GM23338 (cell line): ENCODE results near the gene KLHL1. TPM values are rescaled to one million over a fixed set of nuclear protein-coding genes. Genes with fewer than 3 reads are reported as not detected.

ENCODE experiments used
- ATAC-seq: fragments of 200-7000 bp; cut with Tn5 transposase; 3 replicates; pipeline ENCODE4 v1.9.1; 2020
- DNase-seq: peaks from one replicate; pipeline ENCODE4 v3.0.0-alpha.2; 2015; ENCODE audit warnings: low spot score
- H2AFZ ChIP-seq: fragments of 200-600 bp; sonication (generic); 2 replicates; pipeline ENCODE4 v1.8.0; 2016; ENCODE audit warnings: antibody characterized with exemption, mild to moderate bottlenecking, moderate library complexity
- H3F3A ChIP-seq: fragments of 200-600 bp; sonication (generic); replicated peaks from 2 replicates; pipeline ENCODE4 v1.8.0; 2017; ENCODE audit warnings: antibody characterized with exemption, mixed run types, low read depth
- H3K27ac ChIP-seq: fragments of 200-600 bp; sonication (generic); 2 replicates; pipeline ENCODE4 v1.6.1; 2016; ENCODE audit warnings: low read depth
- H3K27me3 ChIP-seq: fragments of 200-600 bp; sonication (generic); 2 replicates; pipeline ENCODE4 v1.8.0; 2016; ENCODE audit warnings: mild to moderate bottlenecking, mixed run types, moderate library complexity; ENCODE audit not compliant: insufficient read depth
- H3K36me3 ChIP-seq: fragments of 200-600 bp; sonication (generic); 2 replicates; pipeline ENCODE4 v1.8.0; 2016; ENCODE audit warnings: mild to moderate bottlenecking; ENCODE audit not compliant: insufficient read depth
- H3K4me1 ChIP-seq: fragments of 200-600 bp; sonication (generic); 2 replicates; pipeline ENCODE4 v1.8.0; 2016; ENCODE audit warnings: mild to moderate bottlenecking, moderate library complexity; ENCODE audit not compliant: insufficient read depth
- H3K4me2 ChIP-seq: fragments of 200-600 bp; sonication (generic); 2 replicates; pipeline ENCODE4 v1.7.1; 2017; ENCODE audit warnings: mixed run types
- H3K4me3 ChIP-seq: fragments of 200-600 bp; sonication (generic); 2 replicates; pipeline ENCODE4 v1.6.1; 2016; ENCODE audit warnings: mixed run types
- H3K79me2 ChIP-seq: fragments of 200-600 bp; sonication (generic); replicated peaks from 2 replicates; pipeline ENCODE4 v1.8.0; 2017; ENCODE audit warnings: mild to moderate bottlenecking; ENCODE audit not compliant: insufficient read depth
- H3K9me2 ChIP-seq: fragments of 200-600 bp; sonication (generic); 2 replicates; pipeline ENCODE4 v1.8.0; 2017; ENCODE audit not compliant: insufficient read depth
- H4K20me1 ChIP-seq: fragments of 200-600 bp; sonication (generic); replicated peaks from 2 replicates; pipeline ENCODE4 v1.8.0; 2017; ENCODE audit warnings: mild to moderate bottlenecking; ENCODE audit not compliant: insufficient read depth
- H3K27ac Mint-ChIP-seq: 2 replicates; pipeline ENCODE4 v1.8.0; 2020; ENCODE audit warnings: inconsistent platforms, mild to moderate bottlenecking, moderate library complexity, mixed read lengths
- H3K27me3 Mint-ChIP-seq: 3 replicates; pipeline ENCODE4 v1.8.0; 2022; ENCODE audit warnings: low read depth, mild to moderate bottlenecking, moderate library complexity, mixed read lengths, inconsistent platforms; ENCODE audit not compliant: insufficient read depth, poor library complexity
- H3K36me3 Mint-ChIP-seq: 3 replicates; pipeline ENCODE4 v1.8.0; 2021; ENCODE audit warnings: low read depth, mild to moderate bottlenecking, inconsistent platforms, moderate library complexity, mixed read lengths
- H3K4me1 Mint-ChIP-seq: 3 replicates; pipeline ENCODE4 v1.8.0; 2020; ENCODE audit warnings: mild to moderate bottlenecking, inconsistent platforms, mixed read lengths
- H3K4me3 Mint-ChIP-seq: 3 replicates; pipeline ENCODE4 v1.8.0; 2021; ENCODE audit warnings: moderate library complexity, mild to moderate bottlenecking, inconsistent platforms, mixed read lengths
- H3K9me3 Mint-ChIP-seq: 3 replicates; pipeline ENCODE4 v1.8.0; 2020; ENCODE audit warnings: moderate library complexity, mild to moderate bottlenecking, inconsistent platforms, mixed read lengths
- CREB1 ChIP-seq: fragments of 250-450 bp; sonication (Bioruptor Pico); IDR thresholded peaks from 2 replicates; pipeline ENCODE4 v1.5.0; 2020; ENCODE audit warnings: low read depth, mild to moderate bottlenecking, moderate library complexity
- CTCF ChIP-seq, 2 experiments: fragments of 200-600 bp in 1 of 2; sonication (generic) in 1 of 2; conservative IDR thresholded peaks; 2 replicates each; pipeline versions ENCODE4 v1.5.1 to v1.6.1; 2016 to 2017; ENCODE audit warnings: antibody characterized with exemption in 2 of 2, low read depth in 2 of 2, mild to moderate bottlenecking in 2 of 2, moderate library complexity in 1 of 2
- ETS1 ChIP-seq: IDR thresholded peaks from 2 replicates; pipeline ENCODE4 v1.6.1; 2016; ENCODE audit warnings: antibody characterized with exemption
- EZH2 ChIP-seq: fragments of 200-600 bp; sonication (generic); IDR thresholded peaks from one replicate; pipeline ENCODE4 v1.8.0; 2017; ENCODE audit warnings: antibody characterized with exemption, mild to moderate bottlenecking, low read depth; ENCODE audit not compliant: unreplicated experiment
- EZH2phosphoT487 ChIP-seq: fragments of 200-600 bp; sonication (generic); IDR thresholded peaks from one replicate; pipeline ENCODE4 v1.8.1; 2018; ENCODE audit warnings: antibody characterized with exemption; ENCODE audit not compliant: unreplicated experiment
- JUNB ChIP-seq: IDR thresholded peaks from one replicate; pipeline ENCODE4 v1.6.1; 2016; ENCODE audit warnings: antibody characterized with exemption; ENCODE audit not compliant: unreplicated experiment
- NANOG ChIP-seq: IDR thresholded peaks from 2 replicates; pipeline ENCODE4 v1.6.1; 2016; ENCODE audit warnings: antibody characterized with exemption, borderline replicate concordance
- POLR2AphosphoS5 ChIP-seq: IDR thresholded peaks from 2 replicates; pipeline ENCODE4 v1.6.1; 2016; ENCODE audit warnings: antibody characterized with exemption, low read depth
- REST ChIP-seq: IDR thresholded peaks from one replicate; pipeline ENCODE4 v1.6.1; 2018; ENCODE audit warnings: antibody characterized with exemption; ENCODE audit not compliant: unreplicated experiment
- STAT1 ChIP-seq: IDR thresholded peaks from one replicate; pipeline ENCODE4 v1.6.1; 2016; ENCODE audit warnings: antibody characterized with exemption; ENCODE audit not compliant: unreplicated experiment
- ZNF114 ChIP-seq: fragments of 250-450 bp; sonication (Bioruptor Pico); IDR thresholded peaks from 2 replicates; pipeline ENCODE4 v1.5.0; 2020; ENCODE audit warnings: mild to moderate bottlenecking, moderate library complexity
- ZNF331 ChIP-seq: fragments of 250-450 bp; sonication (Bioruptor Pico); IDR thresholded peaks from 2 replicates; pipeline ENCODE4 v1.5.0; 2020; ENCODE audit warnings: low read depth, mild to moderate bottlenecking, moderate library complexity
- ZNF462 ChIP-seq: fragments of 250-450 bp; sonication (Bioruptor Pico); IDR thresholded peaks from 2 replicates; pipeline ENCODE4 v1.5.0; 2020; ENCODE audit warnings: mild to moderate bottlenecking, moderate library complexity
- long read RNA-seq: library from polyadenylated mRNA; unstranded; transcript quantifications from one replicate; pipeline ENCODE4 v2.0.0, GENCODE V29; 2020; ENCODE audit not compliant: unreplicated experiment
- polyA plus RNA-seq: library from polyadenylated mRNA; unstranded; fragments of >200 nt; fragmentation: Nextera tagmentation; extraction: Ambion mirVana; gene quantifications from 2 replicates; pipeline ENCODE4 v1.2.1, GENCODE V29; 2016
- total RNA-seq: library from RNA; depleted of rRNA; stranded (reverse); fragments of >200 nt; shearing (Covaris generic); gene quantifications from 2 replicates; pipeline ENCODE4 v1.2.3, GENCODE V29; 2014; rRNA removed

KLHL1 gene
- total RNA-seq (not detected in 2 replicates), polyA plus RNA-seq (not detected in 2 replicates)
- long read RNA-seq: 0 reads

GRCh38 chr13:70108356-70109105 lies at the start of gene KLHL1:
Gene KLHL1, minus strand, starts transcription at chr13:70108452. Its CDS starts 753 bp downstream, at chr13:70107699.
- Histone ChIP-seq H3K9me2 (no peaks in the 10 kb centered on the region), H3K4me3 (peak within 1 kb of the TSS; percentile 72), H4K20me1 (peaks cover 3% of the 10 kb centered on the region; the same call in 1 of the 2 replicates), H3K4me1 (no peaks in the 10 kb centered on the region), H3K79me2 (no peaks in the 10 kb centered on the region), H3K4me2 (peak within 1 kb of the TSS; percentile 87), H3K27me3 (peaks cover 47% of the 10 kb centered on the region), H3F3A (no peaks in the 10 kb centered on the region), H2AFZ (peak within 1 kb of the TSS; percentile 95), H3K27ac (no peak within 1 kb of the TSS), H3K36me3 (no peaks in the 10 kb centered on the region)
- Mint-ChIP-seq H3K27ac (no peak within 1 kb of the TSS), H3K36me3 (no peaks in the 10 kb centered on the region), H3K27me3 (peaks cover 26% of the 10 kb centered on the region), H3K9me3 (no peaks in the 10 kb centered on the region), H3K4me3 (peak within 1 kb of the TSS; percentile 75), H3K4me1 (peaks cover 5% of the 10 kb centered on the region; the same call in 1 of the 3 replicates)
- TF ChIP-seq NANOG (no peak), CTCF (conservative IDR thresholded peaks at IDR 0.05; ENCODE audit: low read depth in 2 of 2) (no peak), ETS1 (no peak), ZNF462 (no peak), REST (no peak), POLR2AphosphoS5 (no peak), ZNF331 (CRISPR knock-in tag) (no peak), CREB1 (CRISPR knock-in tag) (no peak), ZNF114 (no peak), STAT1 (no peak), EZH2 (no peak), JUNB (no peak), EZH2phosphoT487 (no peak)
- peak; percentile 20 for DNase-seq
- ATAC-seq: peak; percentile 57
